OCI-LY7 (cell line): ENCODE measurements around the gene USB1. TPM values are rescaled to one million over a fixed set of nuclear protein-coding genes. Genes with fewer than 3 reads are reported as not detected.

Source experiments
- BruUV-seq: library from RNA; stranded (reverse); fragments of 400-500 nt; replicated peaks from 2 replicates; lab custom pipeline; 2021; lab: Mats Ljungman, UMichigan
- CTCF ChIA-PET: fragments of 300-600 bp; sonication (Branson Sonifier 250); formaldehyde crosslinking; loops from one replicate; lab custom pipeline; 2022; ENCODE audit warnings: antibody characterized with exemption; ENCODE audit not compliant: unreplicated experiment; lab: Charles Lee
- POLR2A ChIA-PET: fragments of 300-600 bp; sonication (Branson Sonifier 250); formaldehyde crosslinking; loops from one replicate; lab custom pipeline; 2022; ENCODE audit warnings: antibody characterized with exemption; lab: Charles Lee
- DNase-seq: peaks from one replicate; pipeline ENCODE4 v3.0.0-alpha.2; 2015; ENCODE audit warnings: low spot score
- H2AFZ ChIP-seq: fragments of 200-600 bp; sonication (generic), shearing (Covaris generic); 2 replicates; pipeline ENCODE4 v1.6.1; 2014; ENCODE audit warnings: mild to moderate bottlenecking, antibody characterized with exemption, low read length, moderate library complexity
- H3K27ac ChIP-seq: fragments of 200-600 bp; sonication (generic); 2 replicates; pipeline ENCODE4 v1.5.1; 2014; ENCODE audit warnings: mixed run types, low read depth, mild to moderate bottlenecking, moderate library complexity, low read length, inconsistent platforms; ENCODE audit not compliant: poor library complexity, severe bottlenecking
- H3K36me3 ChIP-seq: fragments of 200-600 bp; sonication (generic); 2 replicates; pipeline ENCODE4 v1.6.1; 2014; ENCODE audit warnings: mild to moderate bottlenecking, antibody characterized with exemption, low read length, moderate library complexity, mixed read lengths; ENCODE audit not compliant: insufficient read depth
- H3K4me1 ChIP-seq: fragments of 200-600 bp; sonication (generic); 2 replicates; pipeline ENCODE4 v1.5.1; 2014; ENCODE audit warnings: mild to moderate bottlenecking, low read length; ENCODE audit not compliant: insufficient read depth, poor library complexity, severe bottlenecking
- H3K4me2 ChIP-seq: fragments of 200-600 bp; sonication (generic); 2 replicates; pipeline ENCODE4 v1.6.1; 2014; ENCODE audit warnings: mild to moderate bottlenecking, low read length
- H3K4me3 ChIP-seq: fragments of 200-600 bp; sonication (generic); 2 replicates; pipeline ENCODE4 v1.5.1; 2014; ENCODE audit warnings: mild to moderate bottlenecking, low read depth, low read length; ENCODE audit not compliant: poor library complexity, severe bottlenecking
- H3K79me2 ChIP-seq: fragments of 200-600 bp; sonication (generic); 2 replicates; pipeline ENCODE4 v1.6.1; 2016; ENCODE audit warnings: low read depth, mild to moderate bottlenecking, low read length, moderate library complexity, mixed read lengths; ENCODE audit not compliant: insufficient read depth
- H3K9me2 ChIP-seq: fragments of 200-600 bp; sonication (generic); 2 replicates; pipeline ENCODE4 v1.6.1; 2016; ENCODE audit warnings: mild to moderate bottlenecking, low read length, mixed read lengths; ENCODE audit not compliant: insufficient read depth
- H3K9me3 ChIP-seq: fragments of 200-600 bp; sonication (generic); 2 replicates; pipeline ENCODE4 v1.6.1; 2014; ENCODE audit warnings: mild to moderate bottlenecking, mixed run types, low read length, mixed read lengths
- H4K20me1 ChIP-seq: fragments of 200-600 bp; sonication (generic); 2 replicates; pipeline ENCODE4 v1.6.1; 2014; ENCODE audit warnings: mild to moderate bottlenecking, antibody characterized with exemption, low read length, moderate library complexity, mixed read lengths; ENCODE audit not compliant: insufficient read depth
- EZH2phosphoT487 ChIP-seq: fragments of 200-600 bp; sonication (generic); IDR thresholded peaks from 2 replicates; pipeline ENCODE4 v1.6.1; 2018; ENCODE audit warnings: low read depth, borderline replicate concordance, mild to moderate bottlenecking, mixed run types, antibody characterized with exemption, low read length, moderate library complexity, mixed read lengths
- intact Hi-C: fragments of 100-400 bp; cut with micrococcal nuclease; formaldehyde crosslinking; loops from one replicate; pipeline ENCODE4 v1.10.0; 2022; ENCODE audit not compliant: unreplicated experiment
- total RNA-seq, 2 experiments: library from RNA; depleted of rRNA in 1 of 2; stranded (reverse); fragments of >200 nt in 1 of 2; shearing (Covaris generic) in 1 of 2; gene quantifications; 2 replicates each; pipeline ENCODE4 v1.2.3, GENCODE V29; 2014 to 2022
- TF ChIP-seq, protein P1 (sequence below): fragments of 200-600 bp; sonication (generic); conservative IDR thresholded peaks from 2 replicates; pipeline ENCODE4 v1.5.1; 2014; ENCODE audit warnings: mild to moderate bottlenecking, antibody characterized with exemption, low read length, moderate library complexity, mixed read lengths

The USB1 gene
- total RNA-seq, 2 experiments from 2014 or later: 12.5 to 48.3 TPM

DNA sequence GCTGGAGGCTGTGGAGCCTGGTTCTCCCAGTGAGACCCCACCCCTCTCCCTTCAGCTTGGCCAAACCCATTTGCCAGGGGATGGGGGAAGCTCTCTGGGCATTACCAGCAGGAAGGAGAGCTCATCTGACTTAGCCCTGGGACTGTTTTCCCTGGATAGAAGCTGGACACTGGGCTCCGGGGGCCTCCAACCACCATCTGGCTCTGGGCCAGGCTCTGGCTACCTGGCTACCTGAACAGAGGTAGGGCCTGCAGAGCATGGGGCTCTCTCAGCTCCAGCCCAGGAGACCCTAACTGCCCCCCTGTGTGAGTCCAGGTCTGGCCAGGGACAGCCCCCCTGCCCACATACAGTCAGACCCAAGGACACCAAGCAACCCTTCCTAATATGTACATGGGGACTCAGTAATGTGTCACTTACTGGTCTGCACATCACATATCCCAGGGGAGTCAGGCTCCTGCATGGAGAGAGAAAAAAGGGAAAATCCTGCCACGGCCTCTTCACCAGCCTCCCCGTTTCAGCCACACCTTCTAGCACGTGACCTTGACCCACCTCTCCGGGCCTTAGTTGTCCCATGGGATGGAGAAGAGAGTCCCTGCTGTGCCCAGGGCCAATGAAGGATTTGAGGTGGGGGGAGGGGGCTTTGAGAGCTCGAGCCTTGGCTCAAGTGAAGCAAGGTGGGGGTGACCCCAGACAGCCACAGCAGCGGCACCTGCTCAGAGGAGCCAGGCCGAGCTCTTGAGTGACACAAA is 44.1 kb upstream of the USB1 start:
- no TSS peak for BruUV-seq

DNA sequence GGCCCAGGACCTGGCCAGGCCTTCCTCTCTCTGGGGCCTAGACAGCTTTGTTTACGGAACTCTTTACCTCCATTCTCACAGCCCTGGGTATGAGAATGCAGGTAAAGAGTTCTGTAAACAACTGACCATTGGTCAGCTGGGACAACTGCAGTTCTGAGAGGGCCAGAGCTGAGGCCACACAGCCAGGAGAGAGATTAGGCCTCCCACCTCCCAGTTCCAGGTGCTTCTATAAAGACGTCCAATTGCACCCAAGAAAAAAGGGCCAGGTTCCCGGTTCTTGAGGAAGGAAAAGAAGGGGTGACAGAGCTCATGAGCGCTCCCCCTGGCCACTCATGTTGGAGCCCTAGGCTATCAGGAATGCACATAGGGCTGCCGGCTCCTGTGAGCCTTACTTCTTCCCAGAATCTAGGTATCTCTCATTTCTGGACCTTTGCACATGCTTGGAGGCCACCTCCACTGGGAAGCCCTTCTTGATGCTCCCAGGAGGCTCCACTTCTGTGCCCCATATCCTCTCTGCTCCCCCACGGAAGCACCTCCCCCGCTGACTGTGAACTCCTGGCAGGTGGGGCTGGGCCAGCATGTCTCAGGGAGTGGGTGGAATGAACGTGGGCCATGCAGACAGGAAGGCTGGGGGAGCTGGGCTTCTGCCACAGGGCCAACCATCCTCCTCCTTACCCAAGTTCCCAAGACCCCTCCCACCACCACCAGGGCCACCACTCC is 43.4 kb upstream of the USB1 start:
- no peaks in the 10 kb centered on the region for H3K79me2 ChIP-seq
- H2AFZ ChIP-seq: no peak overlapping the region
- intact Hi-C loops: no loop called here
- H3K4me2 ChIP-seq: no peak overlapping the region
- no TSS peak for BruUV-seq
- ChIA-PET CTCF (no interaction called here), POLR2A (no interaction called here)
- H3K27ac ChIP-seq: no peak overlapping the region
- TF ChIP-seq, protein P1, sequence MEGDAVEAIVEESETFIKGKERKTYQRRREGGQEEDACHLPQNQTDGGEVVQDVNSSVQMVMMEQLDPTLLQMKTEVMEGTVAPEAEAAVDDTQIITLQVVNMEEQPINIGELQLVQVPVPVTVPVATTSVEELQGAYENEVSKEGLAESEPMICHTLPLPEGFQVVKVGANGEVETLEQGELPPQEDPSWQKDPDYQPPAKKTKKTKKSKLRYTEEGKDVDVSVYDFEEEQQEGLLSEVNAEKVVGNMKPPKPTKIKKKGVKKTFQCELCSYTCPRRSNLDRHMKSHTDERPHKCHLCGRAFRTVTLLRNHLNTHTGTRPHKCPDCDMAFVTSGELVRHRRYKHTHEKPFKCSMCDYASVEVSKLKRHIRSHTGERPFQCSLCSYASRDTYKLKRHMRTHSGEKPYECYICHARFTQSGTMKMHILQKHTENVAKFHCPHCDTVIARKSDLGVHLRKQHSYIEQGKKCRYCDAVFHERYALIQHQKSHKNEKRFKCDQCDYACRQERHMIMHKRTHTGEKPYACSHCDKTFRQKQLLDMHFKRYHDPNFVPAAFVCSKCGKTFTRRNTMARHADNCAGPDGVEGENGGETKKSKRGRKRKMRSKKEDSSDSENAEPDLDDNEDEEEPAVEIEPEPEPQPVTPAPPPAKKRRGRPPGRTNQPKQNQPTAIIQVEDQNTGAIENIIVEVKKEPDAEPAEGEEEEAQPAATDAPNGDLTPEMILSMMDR: no peak
- no peak for TF ChIP-seq EZH2phosphoT487
- H4K20me1 ChIP-seq: no peaks in the 10 kb centered on the region
- no peaks in the 10 kb centered on the region for H3K9me2 ChIP-seq
- H3K9me3 ChIP-seq: no peaks in the 10 kb centered on the region
- no peaks in the 10 kb centered on the region for H3K36me3 ChIP-seq
- no peak overlapping the region for H3K4me3 ChIP-seq
- no peaks in the 10 kb centered on the region for H3K4me1 ChIP-seq
- no peak for DNase-seq

More for the DNA sequence above, 44.1 kb upstream of the USB1 start:
- Histone ChIP-seq H3K79me2 (no peaks in the 10 kb centered on the region), H3K9me3 (no peaks in the 10 kb centered on the region), H4K20me1 (no peaks in the 10 kb centered on the region), H3K4me3 (no peak overlapping the region), H3K4me2 (no peak overlapping the region), H3K36me3 (no peaks in the 10 kb centered on the region), H2AFZ (no peak overlapping the region), H3K4me1 (no peaks in the 10 kb centered on the region), H3K27ac (no peak overlapping the region), H3K9me2 (no peaks in the 10 kb centered on the region)
- intact Hi-C loops: no loop called here
- ChIA-PET CTCF (no interaction called here), POLR2A (no interaction called here)
- TF ChIP-seq EZH2phosphoT487: no peak
- TF ChIP-seq, protein P1: no peak
- no peak for DNase-seq

DNA sequence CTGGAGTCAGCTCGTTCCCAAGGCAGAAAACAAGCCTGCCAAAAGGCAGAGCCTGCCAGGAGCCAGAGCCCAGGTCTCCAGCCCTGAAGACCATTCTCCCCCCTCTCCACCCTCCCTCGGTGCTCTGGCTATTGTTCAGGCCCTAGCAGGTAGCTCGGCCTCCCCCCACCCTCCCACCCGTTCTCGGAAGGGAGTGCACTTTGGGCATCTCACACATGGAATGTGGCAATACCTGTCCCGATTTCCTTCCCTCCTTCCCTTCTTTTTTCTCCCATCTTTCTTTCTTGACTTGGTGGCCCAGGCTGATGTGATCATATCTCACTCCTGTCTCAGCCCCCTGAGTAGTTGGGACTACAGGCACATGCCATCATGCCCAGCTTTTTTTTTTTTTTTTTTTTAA is 42.7 kb upstream of the USB1 start:
- no peak overlapping the region for H3K27ac ChIP-seq
- no peaks in the 10 kb centered on the region for H3K9me3 ChIP-seq
- no peaks in the 10 kb centered on the region for H3K36me3 ChIP-seq
- no peak overlapping the region for H3K4me3 ChIP-seq
- no peaks in the 10 kb centered on the region for H3K9me2 ChIP-seq
- no peak overlapping the region for H3K4me2 ChIP-seq
- no peaks in the 10 kb centered on the region for H4K20me1 ChIP-seq
- H3K79me2 ChIP-seq: no peaks in the 10 kb centered on the region
- TF ChIP-seq, protein P1: no peak
- no peak for TF ChIP-seq EZH2phosphoT487
- CTCF ChIA-PET: no interaction called here
- POLR2A ChIA-PET: interaction anchor here (0.6 kb wide), 1 partner anchor 244 kb away, joined by 3 read pairs; no protein-coding TSS in a partner anchor
- intact Hi-C loops: no loop called here
- BruUV-seq: no TSS peak
- H2AFZ ChIP-seq: no peak overlapping the region
- H3K4me1 ChIP-seq: no peaks in the 10 kb centered on the region
- DNase-seq: no peak
